HS-5 (cell line): ENCODE data around the gene ZFP92.

ENCODE experiments used
- DNase-seq: peaks from one replicate; pipeline ENCODE4 v3.0.0-alpha.2; 2012; ENCODE audit warnings: low read depth

Gene ZFP92

DNA sequence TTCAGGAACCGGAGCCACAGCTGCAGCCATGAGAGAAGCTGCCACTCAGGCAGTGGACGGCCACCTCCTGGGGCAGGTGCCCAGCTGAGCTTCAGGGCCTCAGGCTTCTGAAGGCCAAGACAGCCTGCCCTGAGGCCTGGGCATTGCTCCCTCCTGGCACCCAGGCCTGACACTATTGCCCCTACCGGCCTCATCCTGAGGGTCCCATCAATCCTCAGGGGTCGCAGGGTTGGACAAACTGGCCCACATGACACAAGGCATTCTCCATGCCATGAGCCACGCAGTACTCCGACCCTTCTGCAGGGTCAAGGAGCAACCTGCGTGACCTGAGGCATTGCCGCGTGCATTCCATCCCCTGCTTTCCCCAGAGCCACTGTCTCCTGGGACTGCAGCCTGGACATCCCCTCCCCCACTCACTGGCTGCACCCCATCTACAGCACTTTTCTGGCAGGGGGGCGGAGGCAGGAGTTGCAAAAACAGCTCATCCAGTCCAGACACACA lies 3.0 kb upstream of the ZFP92 start:
- DNase-seq: no peak

DNA sequence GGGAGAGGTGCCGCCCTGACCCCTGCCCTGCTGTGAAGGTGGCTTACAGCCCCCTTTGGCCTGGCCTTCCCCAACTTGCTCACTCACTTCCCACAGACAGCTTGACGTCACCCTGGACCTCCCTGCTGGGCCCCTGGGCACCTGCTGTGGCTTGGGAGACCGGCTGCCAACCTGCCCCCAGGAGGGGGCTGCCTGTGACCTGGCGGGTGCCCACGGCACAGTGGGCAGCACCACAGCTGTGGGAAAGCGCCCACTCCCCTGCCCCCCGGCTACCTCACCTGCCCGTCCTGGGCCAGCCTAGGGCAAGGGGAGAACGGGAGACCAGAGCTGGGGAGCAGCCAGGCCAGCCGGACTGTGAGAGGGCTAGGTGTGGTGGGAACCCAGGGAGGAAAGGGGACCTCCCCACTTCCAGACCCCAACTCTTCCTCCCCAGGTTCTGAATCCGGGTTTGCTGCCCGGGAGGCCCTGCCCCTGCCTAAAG lies 2.4 kb upstream of the ZFP92 start:
- DNase-seq: no peak

DNA sequence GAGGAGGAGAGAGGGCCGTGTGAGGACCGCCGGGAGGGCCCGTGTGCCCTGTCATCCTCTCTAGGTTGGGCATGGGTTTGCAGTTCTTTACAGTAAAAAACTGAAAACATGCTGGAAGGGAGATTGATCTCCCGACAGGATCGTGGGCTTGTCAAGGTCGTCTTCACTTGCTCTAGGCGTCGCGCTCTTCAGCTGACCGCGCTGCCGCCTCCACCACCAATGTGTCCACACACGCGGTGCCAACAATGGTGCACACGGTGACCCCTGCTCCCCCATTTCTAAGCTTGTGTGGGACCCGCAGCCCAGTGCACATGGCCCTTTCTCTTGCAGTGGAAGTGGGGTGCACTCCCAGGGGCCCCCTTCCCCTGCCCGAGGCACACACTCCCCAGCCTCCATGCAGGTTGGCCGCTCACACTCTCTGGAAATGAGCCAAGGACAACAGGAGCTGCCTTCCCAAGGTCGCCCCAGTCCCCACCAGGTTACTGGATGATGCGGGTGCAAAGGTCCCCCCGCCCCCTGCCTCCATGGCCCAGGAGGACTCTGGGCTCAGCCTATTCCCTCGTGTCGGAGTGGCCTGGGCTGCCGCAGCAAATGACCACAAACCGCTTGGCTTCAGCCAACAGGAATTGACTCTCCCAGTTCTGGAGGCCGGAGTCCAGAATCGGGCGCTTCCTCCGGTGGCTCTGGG lies 1.7 kb upstream of the ZFP92 start:
- no peak for DNase-seq

DNA sequence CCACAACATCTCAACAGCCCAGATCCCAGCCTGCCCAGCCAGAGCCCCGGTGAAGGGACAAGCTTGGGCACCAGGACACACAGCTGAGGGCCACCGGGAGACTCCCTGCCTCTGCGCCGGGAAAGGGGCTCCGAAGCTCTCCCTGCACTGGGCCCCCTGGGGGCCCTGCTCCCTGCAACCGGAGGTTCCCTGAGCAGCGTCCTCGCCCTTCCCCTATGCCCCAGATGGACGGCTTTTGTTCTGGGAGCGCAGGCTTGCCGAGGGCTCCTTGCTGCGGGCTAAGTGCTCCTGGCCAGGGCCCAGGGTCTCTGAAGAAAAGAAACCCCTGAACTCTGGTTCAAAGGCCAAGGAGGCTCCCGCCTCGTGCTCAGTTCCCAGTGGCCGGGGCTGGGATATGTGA lies 899 bp upstream of the ZFP92 start:
- DNase-seq: no peak

DNA sequence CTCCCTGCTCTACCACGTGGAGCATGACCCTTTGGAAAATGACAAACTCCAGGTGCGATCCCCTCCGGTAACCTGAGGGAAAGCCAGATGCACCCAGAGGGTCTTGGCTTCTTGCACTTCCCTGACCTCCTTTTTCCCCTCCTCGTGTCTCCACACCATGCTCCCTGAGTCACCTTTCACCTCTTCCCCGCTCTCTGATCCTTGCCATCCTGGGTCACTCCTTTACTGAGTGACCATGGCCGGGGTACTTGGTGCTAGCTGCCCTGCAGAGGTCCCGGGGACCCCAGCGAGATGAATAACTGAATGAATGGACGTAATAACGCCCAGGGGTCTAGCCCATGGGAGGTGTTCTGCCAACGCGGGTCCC lies 401 bp upstream of the ZFP92 start:
- no peak for DNase-seq

DNA sequence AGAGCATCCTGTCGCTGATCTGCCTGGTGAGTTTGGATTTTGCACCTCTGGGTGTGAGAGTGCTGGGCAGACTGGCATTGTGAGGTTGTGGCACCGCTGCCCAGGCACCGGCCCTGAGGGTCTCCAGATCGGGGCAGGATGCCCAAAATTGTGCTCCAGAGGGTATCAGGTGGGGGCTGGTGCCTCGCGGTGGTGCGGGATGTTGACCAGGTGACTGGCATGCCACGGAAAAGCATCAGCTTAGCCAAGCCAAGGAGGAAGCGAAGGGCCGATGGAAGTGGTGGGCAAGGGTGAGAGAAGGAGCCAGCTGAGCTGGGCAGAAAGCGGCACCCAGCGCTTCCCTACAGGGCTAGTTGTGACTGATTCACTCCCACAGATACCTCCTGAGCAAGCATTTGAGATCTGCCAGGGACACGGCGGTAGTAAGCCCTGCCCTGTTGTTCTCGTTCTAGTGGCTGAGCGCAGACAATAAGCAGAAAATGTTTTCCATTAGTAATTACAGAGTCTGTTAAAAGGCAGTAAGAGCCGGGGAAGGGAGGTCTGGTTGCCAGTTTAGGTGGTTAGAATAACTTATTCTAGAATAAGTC lies 809 bp downstream of the ZFP92 start:
- DNase-seq: no peak

DNA sequence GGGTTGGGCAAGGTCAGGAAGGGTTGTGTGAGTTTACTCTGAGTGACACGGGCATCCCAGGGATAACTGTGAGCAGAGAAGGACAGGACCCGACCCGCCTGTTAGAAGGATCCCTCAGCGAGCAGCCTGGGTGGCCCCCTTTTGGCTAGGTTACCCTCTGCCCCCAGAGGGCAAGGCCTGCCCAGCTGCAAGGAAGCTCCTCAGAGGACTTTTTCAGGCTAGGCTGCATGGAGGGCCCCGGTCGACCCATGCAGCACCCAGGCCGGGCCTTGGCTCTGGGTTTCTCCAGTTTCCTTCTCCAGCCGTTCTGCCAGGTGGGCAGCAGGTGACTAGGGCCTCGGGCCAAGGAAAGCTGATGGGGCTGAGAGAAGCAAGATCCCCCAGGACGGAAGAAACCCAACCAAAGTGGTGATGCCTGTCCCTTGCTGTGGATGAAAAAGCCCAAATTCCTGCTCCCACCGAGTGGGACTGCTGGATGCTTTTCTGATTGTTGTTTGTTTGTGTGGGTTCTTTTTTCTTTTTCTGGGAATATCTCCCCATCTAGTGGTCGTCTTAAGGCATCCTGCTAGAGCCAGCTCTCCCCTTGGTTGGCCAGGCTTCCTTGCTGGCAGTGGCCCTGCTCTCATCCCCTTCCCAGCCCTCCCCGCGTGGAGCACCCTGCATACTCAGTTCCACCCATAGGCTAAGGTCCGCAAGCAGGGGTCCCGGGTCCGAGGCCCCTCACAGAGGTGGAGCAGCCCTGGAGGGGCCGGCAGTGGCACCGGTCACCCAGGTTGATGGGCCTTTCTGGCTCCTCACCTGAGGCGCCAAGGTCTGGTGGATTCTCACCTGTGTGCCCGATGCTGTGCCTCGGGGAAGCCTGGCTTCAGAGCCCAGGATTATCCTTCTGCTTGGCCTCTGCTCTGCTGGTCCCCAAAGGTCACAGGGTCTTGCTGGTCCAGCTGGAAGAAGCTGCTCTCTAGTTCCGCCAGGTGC lies 1.8 kb downstream of the ZFP92 start:
- DNase-seq: no peak

DNA sequence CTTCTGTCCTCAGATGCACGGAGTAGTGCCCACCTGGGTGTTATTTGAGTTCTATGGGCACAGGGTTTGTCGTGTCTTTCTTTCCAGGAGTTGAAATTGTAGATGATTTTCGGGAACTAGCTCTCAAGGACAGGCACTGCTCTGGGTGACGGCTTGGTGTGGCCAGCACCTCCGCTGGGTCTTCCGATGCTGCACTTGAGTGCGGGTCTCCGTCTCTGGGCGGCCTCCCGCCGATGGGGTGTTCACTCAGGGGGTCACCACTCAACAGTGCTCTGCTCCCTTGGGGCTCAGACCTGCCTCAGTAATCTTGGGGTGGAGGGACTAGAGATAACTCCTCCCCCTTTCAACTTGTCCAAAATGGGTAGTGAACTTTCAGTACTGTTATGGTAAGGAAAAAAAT lies 2.5 kb downstream of the ZFP92 start:
- DNase-seq: no peak

DNA sequence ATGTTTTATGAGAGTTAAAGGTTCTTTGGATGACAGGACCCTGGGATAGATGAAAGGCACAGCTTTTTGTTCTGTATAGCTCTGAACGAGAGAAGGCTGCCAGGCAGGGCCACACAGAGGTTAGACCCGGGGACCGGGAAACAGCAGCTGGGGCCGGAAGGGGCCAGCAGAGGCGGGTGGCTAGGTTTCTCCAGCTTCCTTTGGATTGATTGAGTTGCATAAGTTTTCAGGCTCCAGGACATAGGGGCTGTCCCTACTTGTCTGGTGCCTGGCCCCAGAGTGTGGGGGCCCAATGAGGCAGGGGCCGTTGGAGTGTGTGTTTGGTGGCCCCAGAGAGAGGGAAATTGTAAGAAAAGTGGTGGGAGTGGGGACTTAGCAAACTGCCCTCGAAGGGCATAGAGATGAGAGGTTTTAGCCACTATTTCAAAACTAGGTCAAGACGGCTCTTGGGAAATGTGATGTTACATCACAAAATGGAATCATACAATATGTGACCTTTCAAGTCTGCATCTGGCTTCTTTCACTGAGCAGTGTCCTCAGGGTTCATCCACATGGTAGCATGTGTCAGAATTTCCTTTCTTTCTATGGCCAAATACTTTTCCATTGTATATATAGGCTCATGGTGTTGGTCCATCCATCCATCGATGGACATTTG lies 3.7 kb downstream of the ZFP92 start:
- no peak for DNase-seq

DNA sequence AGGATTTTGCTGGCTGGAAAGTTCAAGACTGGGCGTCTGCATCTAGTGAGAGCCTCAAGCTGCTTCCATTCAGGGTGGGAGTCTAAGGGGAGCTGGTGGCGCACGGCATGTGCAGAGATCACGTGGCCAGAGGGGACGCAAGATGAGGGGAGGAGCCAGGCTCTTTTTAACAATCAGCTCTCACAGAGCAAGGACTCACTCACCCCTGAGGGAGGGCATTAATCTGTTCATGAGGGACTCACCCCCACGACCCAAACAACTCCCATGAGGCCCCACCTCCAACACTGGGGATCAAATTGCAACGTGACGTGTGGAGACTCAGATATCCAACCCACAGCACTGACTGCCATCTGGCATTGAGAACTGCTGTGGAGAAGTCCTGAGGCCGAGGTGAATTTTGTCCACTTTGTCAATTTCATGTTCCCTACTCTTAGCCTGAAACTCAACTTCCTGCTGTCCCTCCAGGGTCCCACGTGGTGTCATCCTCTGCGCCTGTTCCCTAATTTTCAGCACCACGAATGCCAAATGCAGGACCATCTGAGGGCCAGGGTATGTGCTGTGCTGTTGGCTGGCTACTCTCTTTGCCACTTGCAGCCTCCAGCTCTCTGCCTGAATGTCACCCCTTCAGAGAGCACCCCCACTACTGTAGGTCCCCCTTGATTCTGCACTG lies 5.6 kb downstream of the ZFP92 start:
- no peak for DNase-seq

DNA sequence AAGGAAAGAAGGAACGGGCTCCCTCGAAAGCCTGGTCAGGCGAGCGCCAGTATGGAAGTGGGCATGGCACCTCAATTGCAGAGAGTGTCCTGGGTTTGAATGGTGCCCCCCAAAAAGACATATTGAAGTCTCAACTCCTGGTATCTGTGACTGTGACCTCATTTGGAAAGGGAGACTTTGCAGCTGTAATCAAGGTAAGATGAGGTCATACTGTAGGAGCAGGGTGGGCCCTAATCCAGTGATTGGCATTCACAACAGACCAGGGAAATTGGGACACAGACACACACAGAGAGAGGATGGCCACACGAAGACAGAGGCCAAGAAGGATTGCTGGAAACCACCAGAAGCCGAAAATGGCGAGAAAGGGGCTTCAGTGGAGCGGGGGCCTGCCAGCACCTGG lies 6.4 kb downstream of the ZFP92 start:
- no peak for DNase-seq

DNA sequence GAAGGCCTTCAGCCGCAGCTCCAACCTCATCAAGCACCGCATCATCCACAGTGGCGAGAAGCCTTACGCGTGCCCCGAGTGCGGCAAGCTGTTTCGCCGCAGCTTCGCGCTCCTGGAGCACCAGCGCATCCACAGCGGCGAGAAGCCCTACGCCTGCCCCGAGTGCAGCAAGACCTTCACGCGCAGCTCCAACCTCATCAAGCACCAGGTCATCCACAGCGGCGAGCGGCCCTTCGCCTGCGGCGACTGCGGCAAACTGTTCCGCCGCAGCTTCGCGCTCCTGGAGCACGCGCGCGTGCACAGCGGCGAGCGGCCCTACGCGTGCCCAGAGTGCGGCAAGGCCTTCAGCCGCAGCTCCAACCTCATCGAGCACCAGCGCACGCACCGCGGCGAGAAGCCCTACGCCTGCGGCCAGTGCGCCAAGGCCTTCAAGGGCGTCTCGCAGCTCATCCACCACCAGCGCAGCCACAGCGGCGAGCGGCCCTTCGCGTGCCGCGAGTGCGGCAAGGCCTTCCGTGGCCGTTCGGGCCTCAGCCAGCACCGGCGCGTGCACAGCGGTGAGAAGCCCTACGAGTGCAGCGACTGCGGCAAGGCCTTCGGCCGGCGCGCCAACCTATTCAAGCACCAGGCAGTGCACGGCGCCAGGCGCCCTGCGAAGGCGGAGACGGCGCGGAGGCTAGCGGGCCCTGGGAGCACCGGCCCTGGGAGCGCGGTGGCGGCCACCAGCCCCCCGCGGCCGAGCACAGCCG lies 9.8 kb downstream of the ZFP92 start:
- DNase-seq: no peak

DNA sequence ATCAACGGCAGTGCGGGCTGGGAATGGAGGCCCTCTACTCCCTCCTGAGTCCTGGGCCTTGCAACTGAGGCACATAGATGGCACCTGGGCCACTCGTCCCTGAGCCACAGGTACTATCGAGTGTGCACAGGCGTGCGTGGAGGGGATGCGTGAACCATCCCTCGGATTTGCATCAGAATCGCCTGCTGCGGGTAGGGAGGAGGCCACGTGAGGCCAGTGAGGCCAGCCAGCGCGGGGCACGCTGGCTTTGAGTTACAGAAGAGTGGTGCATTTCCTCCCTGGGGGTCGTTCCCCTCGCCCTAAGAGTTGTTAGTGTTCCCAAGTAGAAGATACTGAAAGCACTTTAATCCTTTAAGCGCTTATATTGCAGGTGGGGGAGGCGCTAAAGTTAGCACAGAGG lies 10.6 kb downstream of the ZFP92 start:
- no peak for DNase-seq

DNA sequence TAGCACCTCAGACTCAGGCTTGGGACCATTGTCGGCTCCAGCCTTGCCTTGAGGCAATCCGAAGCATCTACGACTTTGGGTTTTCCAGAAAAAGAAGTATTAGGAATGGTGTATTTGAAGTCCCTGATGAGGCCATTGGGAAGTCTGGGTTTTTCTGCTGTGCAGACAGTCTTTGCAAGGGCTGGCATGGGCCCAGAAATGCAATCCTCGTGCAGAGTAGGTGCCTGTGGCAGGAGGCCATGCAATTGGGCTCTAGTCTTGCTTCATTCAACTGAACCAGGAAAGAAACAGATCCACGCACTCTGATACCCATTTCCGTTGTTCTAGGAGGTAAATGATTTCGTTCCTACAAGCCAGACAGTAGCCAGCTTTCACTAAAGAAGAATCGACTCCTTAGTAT lies 12.4 kb downstream of the ZFP92 start:
- DNase-seq: no peak

DNA sequence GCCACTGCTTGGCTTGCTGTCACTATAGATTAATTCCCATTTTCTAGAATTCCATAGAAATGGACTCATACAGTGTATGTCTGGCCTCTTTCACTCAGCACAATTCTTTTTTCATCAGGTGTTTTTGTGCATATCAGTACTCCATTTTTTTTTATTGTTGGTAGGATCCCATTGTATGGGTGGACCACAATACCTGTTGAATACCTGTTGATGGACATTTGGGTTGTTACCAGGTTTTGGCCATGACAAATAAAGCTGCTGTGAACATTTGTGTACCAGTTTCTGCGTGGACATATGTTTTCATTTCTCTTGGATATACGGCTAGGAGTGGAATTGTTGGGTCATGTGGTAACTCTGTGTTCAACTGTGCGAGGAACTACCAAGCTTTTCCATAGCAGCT lies 14.9 kb downstream of the ZFP92 start:
- DNase-seq: no peak

DNA sequence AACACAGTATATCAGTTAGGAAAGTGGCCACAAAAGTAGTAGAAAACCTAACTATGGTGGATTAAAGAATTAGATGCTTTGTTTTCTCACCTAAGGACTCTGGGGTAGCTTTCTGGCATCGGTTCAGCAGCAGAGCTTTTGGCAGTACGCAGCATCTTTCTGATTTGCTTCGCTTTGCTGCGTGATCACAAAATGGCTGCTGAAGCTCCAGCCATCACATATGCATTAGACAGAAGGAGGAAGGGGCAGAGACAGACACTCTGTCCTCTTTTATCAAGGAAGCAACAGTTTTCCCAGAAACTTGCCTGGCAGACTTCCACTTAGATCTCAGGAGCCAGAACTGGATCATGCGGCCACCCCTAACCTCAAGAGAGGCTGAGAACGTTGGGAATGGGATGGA lies 19.5 kb downstream of the ZFP92 start:
- DNase-seq: no peak

DNA sequence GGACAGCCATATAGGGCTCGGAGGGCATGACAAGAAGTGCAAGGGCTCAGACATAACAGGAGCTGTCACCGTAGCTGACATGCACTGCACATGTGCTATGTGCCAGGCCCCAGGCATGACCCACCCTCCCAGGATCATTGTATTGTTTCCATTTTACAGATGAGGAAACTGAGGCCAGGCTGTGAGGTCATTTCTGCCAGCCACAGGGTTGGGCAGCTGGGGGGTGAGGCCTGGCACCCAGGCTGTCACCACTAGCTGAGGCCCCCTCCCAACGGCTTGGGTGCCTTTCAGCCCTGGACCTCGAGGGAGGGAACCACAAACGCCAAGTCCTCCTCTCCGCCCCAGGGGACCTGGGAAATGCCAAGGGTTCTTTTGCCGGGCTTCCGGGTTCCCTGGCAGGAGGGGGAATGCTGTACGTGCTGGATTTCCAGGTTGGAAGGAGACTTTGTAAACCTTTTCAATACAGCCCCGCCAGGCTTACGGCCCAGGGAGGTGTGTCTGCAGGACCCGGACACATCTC lies 21.9 kb downstream of the ZFP92 start:
- no peak for DNase-seq

DNA sequence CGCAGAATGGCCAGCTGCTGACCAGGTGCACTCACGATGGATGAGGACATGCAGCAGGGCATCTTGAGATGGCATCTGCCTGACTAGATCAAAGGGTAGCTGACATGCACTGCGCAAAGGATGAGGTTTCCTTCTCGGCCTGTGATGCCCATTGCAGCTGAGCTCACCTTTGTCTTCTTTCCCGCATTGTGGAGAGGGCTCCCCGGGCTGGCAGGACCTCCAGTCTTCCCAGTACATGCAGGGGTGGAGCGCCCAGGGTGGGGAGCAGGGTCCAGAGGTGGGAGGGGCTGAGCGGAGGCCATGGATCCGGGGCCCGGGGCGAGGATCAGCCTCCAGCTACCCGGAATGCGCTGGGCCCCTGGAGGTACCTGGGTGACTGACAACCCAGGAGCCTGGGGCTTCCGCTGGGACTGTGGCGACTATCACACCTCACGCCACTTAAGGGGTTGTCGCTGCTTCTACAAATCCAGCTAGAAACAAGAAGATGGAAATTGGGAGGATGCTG lies 22.6 kb downstream of the ZFP92 start:
- DNase-seq: no peak

DNA sequence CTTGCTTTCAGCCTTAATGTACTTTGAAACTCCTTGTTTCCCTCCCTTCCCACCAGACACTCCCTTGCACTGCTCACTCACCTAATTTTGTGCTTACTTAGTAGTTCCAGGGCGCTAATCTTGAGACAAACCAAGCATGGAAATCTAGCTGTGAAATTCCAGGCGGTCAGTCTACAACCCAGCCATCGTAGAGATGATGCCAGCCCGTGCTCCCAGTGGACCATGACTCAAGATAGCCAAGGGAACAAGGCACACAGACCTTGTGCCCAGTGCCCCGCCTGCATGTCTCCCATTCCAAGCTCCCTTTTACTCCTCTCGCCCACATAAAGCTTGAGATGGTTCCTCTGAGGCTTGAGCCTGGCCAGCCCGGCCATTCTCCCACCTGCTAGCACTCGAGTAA lies 23.5 kb downstream of the ZFP92 start:
- no peak for DNase-seq

DNA sequence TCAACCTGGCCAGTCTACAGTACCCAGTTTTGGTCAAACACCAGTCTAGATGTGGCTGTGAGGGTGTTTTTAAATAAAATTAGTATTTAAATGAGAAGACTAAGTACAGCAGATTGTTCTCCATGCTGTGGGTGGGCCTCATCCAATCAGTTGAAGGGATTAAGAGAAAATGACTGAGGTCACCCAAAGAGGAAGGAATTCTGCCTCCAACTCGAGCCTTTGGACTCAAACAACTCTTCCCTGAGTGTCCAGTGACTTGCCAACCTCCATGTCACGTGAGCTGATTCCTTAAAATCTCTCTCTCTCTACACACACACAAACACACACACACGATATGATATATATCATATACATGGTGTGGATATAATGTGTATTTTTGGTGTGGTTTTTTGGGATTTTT lies 24.6 kb downstream of the ZFP92 start:
- DNase-seq: no peak

DNA sequence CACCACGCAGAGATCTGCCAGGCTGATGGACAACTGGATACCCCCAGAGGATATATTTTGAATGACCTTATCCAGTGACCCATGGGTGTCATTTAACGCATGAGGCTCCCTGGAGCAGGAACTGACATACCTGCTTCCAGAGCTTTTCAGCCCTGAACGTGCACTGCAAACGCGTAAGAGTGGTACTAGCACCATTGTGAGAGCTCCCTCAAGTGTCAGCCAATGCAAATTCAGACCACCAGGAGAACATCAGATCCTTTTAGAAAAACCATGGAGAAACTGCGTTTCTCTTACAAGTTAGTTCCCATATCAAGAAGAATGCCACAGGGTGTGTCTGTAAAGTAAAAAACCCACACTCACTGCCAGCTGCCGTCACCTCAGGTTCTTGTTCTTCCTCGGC lies 27.3 kb downstream of the ZFP92 start:
- no peak for DNase-seq
